Thoracic aorta (tissue), 2 donors: ENCODE measurements around the gene CXCL8. TPM values are rescaled to one million over a fixed set of nuclear protein-coding genes. Genes with fewer than 3 reads are reported as not detected.

Experiments used
- ATAC-seq: fragments of 150-250 bp; one replicate; pipeline ENCODE4 v1.8.0; 2017; ENCODE audit warnings: low read depth; ENCODE audit not compliant: insufficient number of reproducible peaks, low FRiP score
- DNase-seq: peaks from one replicate; pipeline ENCODE4 v3.0.0-alpha.2; 2020; ENCODE audit warnings: low spot score
- H3K27ac ChIP-seq, 2 donors: fragments of 200-600 bp; sonication (generic); 1 replicate in 1 of 2; 2 replicates in 1 of 2; pipeline ENCODE4 v1.5.1; 2016; ENCODE audit warnings: mild to moderate bottlenecking in 2 of 2, moderate library complexity in 2 of 2
- H3K27me3 ChIP-seq: fragments of 200-600 bp; sonication (generic); replicated peaks from 2 replicates; pipeline ENCODE4 v1.6.0; 2016; ENCODE audit warnings: mild to moderate bottlenecking; ENCODE audit not compliant: insufficient read depth
- H3K36me3 ChIP-seq: fragments of 200-600 bp; sonication (generic); one replicate; pipeline ENCODE4 v1.5.1; 2016
- H3K4me1 ChIP-seq, 2 donors: fragments of 200-600 bp; sonication (generic); 1 replicate in 1 of 2; 2 replicates in 1 of 2; pipeline versions ENCODE4 v1.5.1 to v1.6.0; 2016; ENCODE audit warnings: low read depth in 2 of 2, mild to moderate bottlenecking in 1 of 2; ENCODE audit not compliant: control insufficient read depth in 1 of 2
- H3K4me3 ChIP-seq: fragments of 200-600 bp; sonication (generic); 2 replicates; pipeline ENCODE4 v1.5.1; 2016; ENCODE audit warnings: mild to moderate bottlenecking
- H3K9me3 ChIP-seq: fragments of 200-600 bp; sonication (generic); 2 replicates; pipeline ENCODE4 v1.5.1; 2016
- CTCF ChIP-seq: fragments of 200-600 bp; sonication (generic); IDR thresholded peaks from one replicate; pipeline ENCODE4 v1.5.1; 2019; ENCODE audit warnings: antibody characterized with exemption
- total RNA-seq, 2 donors: library from RNA; depleted of rRNA; stranded (reverse); fragments of >200 nt; gene quantifications; one replicate each; pipeline versions ENCODE4 v1.1.0 to v1.2.3, GENCODE V29; 2016

The CXCL8 gene
- total RNA-seq, 2 donors from 2014 or later, result 5.4 to 6.9 TPM

- no peaks in the 10 kb centered on the region for H3K9me3 ChIP-seq
- DNase-seq (no peak), ATAC-seq (no peak)
- no peak overlapping the region for H3K4me3 ChIP-seq
- no peaks in the 10 kb centered on the region for H3K36me3 ChIP-seq
- peaks cover 0 to 8% of the 10 kb centered on the region in 2 donors for H3K4me1 ChIP-seq
- H3K27ac ChIP-seq, result no peak overlapping the region
- no peak for TF ChIP-seq CTCF
- no peaks in the 10 kb centered on the region for H3K27me3 ChIP-seq
Observed at GRCh38 chr4:73698217-73698616, 42.2 kb upstream of the CXCL8 start.

- Histone ChIP-seq H3K27ac (no peak overlapping the region), H3K27me3 (no peaks in the 10 kb centered on the region), H3K4me3 (no peak overlapping the region), H3K9me3 (no peaks in the 10 kb centered on the region), H3K36me3 (no peaks in the 10 kb centered on the region), H3K4me1 (peaks cover 10 to 28% of the 10 kb centered on the region in 2 donors)
- no peak for TF ChIP-seq CTCF
- DNase-seq (no peak), ATAC-seq (no peak)
Observed at GRCh38 chr4:73701116-73701515, 39.3 kb upstream of the CXCL8 start.

GRCh38 chr4:73702796-73703287, 37.5 kb upstream of the CXCL8 start:
- TF ChIP-seq CTCF, result no peak

GRCh38 chr4:73703320-73703719, 37.0 kb upstream of the CXCL8 start:
- Histone ChIP-seq H3K27me3 (no peaks in the 10 kb centered on the region), H3K9me3 (no peaks in the 10 kb centered on the region), H3K36me3 (no peaks in the 10 kb centered on the region), H3K27ac (no peak overlapping the region), H3K4me3 (no peak overlapping the region), H3K4me1 (peaks cover 19 to 33% of the 10 kb centered on the region in 2 donors)
- ATAC-seq (no peak), DNase-seq (no peak)
- TF ChIP-seq CTCF, result no peak

More at GRCh38 chr4:73702796-73703287, 37.5 kb upstream of the CXCL8 start:
- DNase-seq, result no peak
- Histone ChIP-seq H3K9me3 (no peaks in the 10 kb centered on the region), H3K27ac (no peak overlapping the region), H3K27me3 (no peaks in the 10 kb centered on the region), H3K36me3 (no peaks in the 10 kb centered on the region), H3K4me3 (no peak overlapping the region), H3K4me1 (peaks cover 15 to 33% of the 10 kb centered on the region in 2 donors)
- no peak for ATAC-seq

GRCh38 chr4:73704314-73705055, 35.9 kb upstream of the CXCL8 start:
- no peak for TF ChIP-seq CTCF
- Histone ChIP-seq H3K27me3 (no peaks in the 10 kb centered on the region), H3K9me3 (no peaks in the 10 kb centered on the region), H3K4me1 (peaks cover 23 to 34% of the 10 kb centered on the region in 2 donors), H3K27ac (peak overlapping the region; percentile 69 to 76), H3K4me3 (no peak overlapping the region), H3K36me3 (no peaks in the 10 kb centered on the region)
- ATAC-seq, result peak; percentile 98
- DNase-seq, result peak; percentile 76
